Measurements from ENCODE around the gene ZNF575. TPM values are rescaled to one million over a fixed set of nuclear protein-coding genes. Genes with fewer than 3 reads are reported as not detected.

ZNF575 gene
- total RNA-seq, 1 experiment from 2014 or later = not detected

DNA sequence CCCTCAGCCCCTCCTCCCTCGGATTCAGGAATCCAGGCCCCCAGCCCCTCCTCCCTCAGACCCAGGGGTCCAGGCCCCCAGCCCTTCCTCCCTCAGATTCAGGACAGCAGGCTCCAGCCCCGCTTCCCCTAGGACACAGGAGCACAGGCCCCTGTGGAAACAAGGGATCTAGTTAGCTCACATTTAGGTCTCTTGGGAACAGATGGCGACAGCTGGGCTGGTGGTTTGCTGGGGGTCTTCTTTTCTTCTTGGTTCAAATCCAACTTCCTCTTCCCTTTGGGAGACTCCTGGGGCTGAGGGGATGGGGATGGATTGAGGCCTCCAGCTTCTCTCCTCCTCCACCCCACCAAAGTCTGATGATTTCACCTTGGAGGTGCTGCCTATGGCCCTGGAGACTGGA, 19.6 kb downstream of the ZNF575 start:
- H2AK5ac ChIP-seq (ENCODE audit: insufficient read length, low read length) = no peak overlapping the region
- H3K56ac ChIP-seq (ENCODE audit: insufficient read length, low read depth, low read length) = no peak overlapping the region
- Mint-ChIP-seq H3K27ac (peak overlapping the region in 1 of 3 experiments; percentile 53; a peak in 2 of 7 replicates), H3K9me3 (0 out of 5 replicates have a peak, but pooled peaks cover 0 to 2% of the 10 kb centered on the region in 2 experiments), H3K36me3 (ENCODE audit: insufficient read depth in 1 of 3, low read depth in 3 of 3) (peaks cover 18 to 61% (median 55%) of the 10 kb centered on the region in 3 experiments; a peak in 6 of 7 replicates), H3K27me3 (ENCODE audit: low read depth) (no peaks in the 10 kb centered on the region), H3K4me3 (no peak overlapping the region), H3K4me1 (peaks cover 7 to 11% of the 10 kb centered on the region in 2 experiments)
- H3K27me3 ChIP-seq (ENCODE audit: insufficient read depth, low read length) = no peaks in the 10 kb centered on the region
- H3K4me1 ChIP-seq (ENCODE audit: insufficient read depth, low read length) = no peaks in the 10 kb centered on the region
- H3K4ac ChIP-seq (ENCODE audit: low read depth, low read length) = no peak overlapping the region
- no peak overlapping the region for H3T11ph ChIP-seq (ENCODE audit: low read length)
- no peak overlapping the region for H3K27ac ChIP-seq (ENCODE audit: insufficient read length, low read depth, low read length)
- H3K79me1 ChIP-seq (ENCODE audit: insufficient read depth, low read depth, low read length, poor library complexity, severe bottlenecking) = no peaks in the 10 kb centered on the region
- H3K79me2 ChIP-seq (ENCODE audit: insufficient read depth, low read length) = no peaks in the 10 kb centered on the region
- H2BK12ac ChIP-seq (ENCODE audit: insufficient read length, low read depth, low read length) = no peak overlapping the region
- no peak overlapping the region for H2BK120ac ChIP-seq (ENCODE audit: low read depth, low read length, poor library complexity, severe bottlenecking)
- whole genome bisulfite sequencing (ENCODE audit: extremely low coverage, insufficient read length, low lambda C conversion rate) = no CpG with 5 or more reads among the region's 3 CpGs
- H3K14ac ChIP-seq (ENCODE audit: insufficient read depth, low read length) = no peak overlapping the region
- H2BK15ac ChIP-seq (ENCODE audit: low read depth, low read length) = no peak overlapping the region; the same call in 1 of the 2 replicates
- no peak overlapping the region for H3K23ac ChIP-seq (ENCODE audit: insufficient read length, low read depth, low read length)
- H2BK20ac ChIP-seq (ENCODE audit: low read depth, low read length, poor library complexity, severe bottlenecking) = no peak overlapping the region
- TF ChIP-seq, protein P1, sequence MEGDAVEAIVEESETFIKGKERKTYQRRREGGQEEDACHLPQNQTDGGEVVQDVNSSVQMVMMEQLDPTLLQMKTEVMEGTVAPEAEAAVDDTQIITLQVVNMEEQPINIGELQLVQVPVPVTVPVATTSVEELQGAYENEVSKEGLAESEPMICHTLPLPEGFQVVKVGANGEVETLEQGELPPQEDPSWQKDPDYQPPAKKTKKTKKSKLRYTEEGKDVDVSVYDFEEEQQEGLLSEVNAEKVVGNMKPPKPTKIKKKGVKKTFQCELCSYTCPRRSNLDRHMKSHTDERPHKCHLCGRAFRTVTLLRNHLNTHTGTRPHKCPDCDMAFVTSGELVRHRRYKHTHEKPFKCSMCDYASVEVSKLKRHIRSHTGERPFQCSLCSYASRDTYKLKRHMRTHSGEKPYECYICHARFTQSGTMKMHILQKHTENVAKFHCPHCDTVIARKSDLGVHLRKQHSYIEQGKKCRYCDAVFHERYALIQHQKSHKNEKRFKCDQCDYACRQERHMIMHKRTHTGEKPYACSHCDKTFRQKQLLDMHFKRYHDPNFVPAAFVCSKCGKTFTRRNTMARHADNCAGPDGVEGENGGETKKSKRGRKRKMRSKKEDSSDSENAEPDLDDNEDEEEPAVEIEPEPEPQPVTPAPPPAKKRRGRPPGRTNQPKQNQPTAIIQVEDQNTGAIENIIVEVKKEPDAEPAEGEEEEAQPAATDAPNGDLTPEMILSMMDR (conservative IDR thresholded peaks at IDR 0.05) = no peak
- no peak overlapping the region for H4K8ac ChIP-seq (replicated peaks; ENCODE audit: insufficient read length, low read depth, low read length)
- no peak overlapping the region for H4K5ac ChIP-seq (ENCODE audit: insufficient read length, low read depth, low read length)
- H3K23me2 ChIP-seq (ENCODE audit: insufficient read length, low read depth, low read length, poor library complexity, severe bottlenecking) = no peaks in the 10 kb centered on the region
- no peak overlapping the region for H2BK5ac ChIP-seq (ENCODE audit: insufficient read length, low read length)
- no peak overlapping the region for H2AFZ ChIP-seq (ENCODE audit: low read length)
- H3K18ac ChIP-seq (ENCODE audit: insufficient read length, low read depth, low read length) = no peak overlapping the region
- no peak overlapping the region for H3K4me2 ChIP-seq (ENCODE audit: insufficient read depth, insufficient read length, low read length)
- no peak for DNase-seq
- H3K9ac ChIP-seq (ENCODE audit: extremely low read depth, insufficient read length, low read length) = no peak overlapping the region
- no peak overlapping the region for H4K91ac ChIP-seq (ENCODE audit: insufficient read length, low read depth, low read length)
- no peaks in the 10 kb centered on the region for H4K20me1 ChIP-seq (ENCODE audit: control insufficient read depth, insufficient read depth, insufficient read length)
- no peaks in the 10 kb centered on the region for H3K9me3 ChIP-seq (ENCODE audit: control insufficient read depth, low read depth, low read length)
